Pancreas (tissue), 10 donors: ENCODE measurements around the gene WASHC2A. TPM values are rescaled to one million over a fixed set of nuclear protein-coding genes. Genes with fewer than 3 reads are reported as not detected.
"Not testable (repeated sequence)": the region's sequence is repeated elsewhere in the genome, so short reads cannot be mapped to it uniquely, and the experiment has no call there.

Experiments
- ATAC-seq, 4 donors: fragments of 200-7000 bp; cut with Tn5 transposase; one replicate each; pipeline versions ENCODE4 v1.8.0 to v1.9.1; 2020; ENCODE audit warnings: mild to moderate bottlenecking in 4 of 4, moderate library complexity in 4 of 4
- DNase-seq, 6 donors: peaks; one replicate each; pipeline ENCODE4 v3.0.0-alpha.2; 2020
- FAIRE-seq: peaks from 2 replicates; lab custom pipeline; 2012; peaks lifted over from hg19 to GRCh38; lab: Jason Lieb, UNC
- H3K27ac ChIP-seq, 4 donors: fragments of 200-600 bp; sonication (generic); 1 replicate in 3 of 4; 2 replicates in 1 of 4; pipeline versions ENCODE4 v1.5.0 to v1.8.0; 2020
- H3K27me3 ChIP-seq, 4 donors: fragments of 200-600 bp; one replicate each; pipeline ENCODE4 v1.8.0; 2021
- H3K36me3 ChIP-seq, 3 donors: fragments of 200-600 bp; sonication (generic) in 1 of 3; one replicate each; pipeline versions ENCODE4 v1.5.0 to v1.8.0; 2020 to 2021
- H3K4me1 ChIP-seq, 3 donors: fragments of 200-600 bp; one replicate each; pipeline ENCODE4 v1.8.0; 2021
- H3K4me3 ChIP-seq, 4 donors: fragments of 200-600 bp; sonication (generic) in 2 of 4; one replicate each; pipeline versions ENCODE4 v1.5.0 to v1.8.0; 2020 to 2021
- H3K9me3 ChIP-seq, 4 donors: fragments of 200-600 bp; one replicate each; pipeline ENCODE4 v1.8.0; 2021
- WGBS, 2 donors: extraction: QIAGEN DNeasy Blood & Tissue Kit; methylation state at CpG; one replicate each; pipeline ENCODE4 v1.1.7; 2013; 5-methylcytosine and 5-hydroxymethylcytosine counted together
- intact Hi-C, 3 donors: fragments of 100-400 bp; cut with DNase I; formaldehyde crosslinking; loops; one replicate each; pipeline versions ENCODE4 v1.11.1 to v1.14.2; 2022
- polyA plus RNA-seq, 2 donors: library from polyadenylated mRNA; stranded (reverse); fragments of 200-250 nt; gene quantifications; one replicate each; pipeline ENCODE4 v1.2.3, GENCODE V29; 2013
- total RNA-seq, 6 donors: library from RNA; stranded (reverse); fragmentation: NEBNext Ultra II Directional in 4 of 6; extraction: Animal tissue kit (Norgen Biotek cat#: 25700) in 4 of 6; gene quantifications; one replicate each; pipeline versions ENCODE4 v1.2.1 to v1.2.4, GENCODE V29; 2021 to 2023
- donor health status: healthy with polysubstance abuse.
- donor health status: DM: no; HTN: no; CAD: no; lungs with moderate emphysema.
- donor health status: DM: no; HTN: no; CAD: no.
- donor health status: control.
- donor health status: control.
- donor health status: Bipolar disorder and iron deficiency.
- donor health status: DM: yes; HTN: yes; CAD: no.
- donor health status: DM: no; HTN: no; CAD: no.
- donor health status: DM: no; HTN: no; CAD: no.
- donor health status: DM: yes; HTN: yes; CAD: no.

Gene WASHC2A
- total and polyA plus RNA-seq, 8 donors, result 11.4 to 31.9 (median 15.0) TPM

- H3K36me3 ChIP-seq, H3K27ac ChIP-seq, H3K9me3 ChIP-seq, H3K27me3 ChIP-seq, ATAC-seq, H3K4me1 ChIP-seq, DNase-seq, intact Hi-C loops, H3K4me3 ChIP-seq, FAIRE-seq: not testable (repeated sequence)
- 53 to 56% methylated on average over 3 of the region's 3 CpGs for WGBS, 2 donors
Measured at GRCh38 chr10:50174788-50175525, 107.2 kb downstream of the WASHC2A start.

Other genes starting within 250 kb of the WASHC2A start
- 10 to 100 TPM in 3 of 6 donors, 1 to 10 TPM in 3; 7.1 to 14.9 (median 10.0) TPM for gene PARG, start 125.9 kb upstream of the WASHC2A start, total RNA-seq
- gene PARG, start 125.9 kb upstream of the WASHC2A start, polyA plus RNA-seq, result 1 to 10 TPM; 3.1 to 6.5 TPM
- 10 to 100 TPM in 1 of 6 donors, 1 to 10 TPM in 5; 7.2 to 10.8 (median 8.5) TPM for gene TIMM23B, start 125.9 kb upstream of the WASHC2A start, total RNA-seq
- 10 to 100 TPM in 1 of 2 donors, 1 to 10 TPM in 1; 8.9 to 13.1 TPM for gene TIMM23B, start 125.9 kb upstream of the WASHC2A start, polyA plus RNA-seq
- 1 to 10 TPM; 5.4 to 8.7 (median 6.4) TPM for gene AGAP6, start 79.5 kb upstream of the WASHC2A start, total RNA-seq
- 10 to 100 TPM; 37.6 to 44.5 TPM for gene AGAP6, start 79.5 kb upstream of the WASHC2A start, polyA plus RNA-seq
- 1 to 10 TPM in 4 of 6 donors, under 1 TPM in 2; 0.61 to 3.6 (median 1.6) TPM for gene ASAH2, start 183.6 kb downstream of the WASHC2A start, total RNA-seq
- under 1 TPM; 0.15 to 0.82 TPM for gene ASAH2, start 183.6 kb downstream of the WASHC2A start, polyA plus RNA-seq